Mammary epithelial cell (primary cell): Measurements from ENCODE around the gene FRMD5.

Experiments used
- CTCF ChIP-seq, 2 donors: IDR thresholded peaks in 1 of 2; conservative IDR thresholded peaks in 1 of 2; 2 replicates each; pipeline ENCODE4 v1.5.1; 2011 to 2012; ENCODE audit warnings: inconsistent platforms in 2 of 2, low read length in 2 of 2, mild to moderate bottlenecking in 2 of 2, control low read depth in 1 of 2, low read depth in 1 of 2; ENCODE audit not compliant: insufficient read depth in 1 of 2; ENCODE audit errors: extremely low read depth in 1 of 2
- EZH2 ChIP-seq: IDR thresholded peaks from 2 replicates; pipeline ENCODE4 v1.6.1; 2012; ENCODE audit warnings: low read length, inconsistent platforms, borderline replicate concordance

GRCh38 chr15:44029940-44030568 lies 165.0 kb downstream of the FRMD5 start:
- no peak for TF ChIP-seq CTCF (conservative IDR thresholded peaks at IDR 0.05 in 1 of 2, IDR thresholded peaks at IDR 0.05 in 1 of 2; ENCODE audit: extremely low read depth in 1 of 2, insufficient read depth in 1 of 2, low read depth in 1 of 2, low read length in 2 of 2)
- TF ChIP-seq EZH2, result no peak
